ENCODE measurements around the gene DPF3.

DPF3 gene

DNA sequence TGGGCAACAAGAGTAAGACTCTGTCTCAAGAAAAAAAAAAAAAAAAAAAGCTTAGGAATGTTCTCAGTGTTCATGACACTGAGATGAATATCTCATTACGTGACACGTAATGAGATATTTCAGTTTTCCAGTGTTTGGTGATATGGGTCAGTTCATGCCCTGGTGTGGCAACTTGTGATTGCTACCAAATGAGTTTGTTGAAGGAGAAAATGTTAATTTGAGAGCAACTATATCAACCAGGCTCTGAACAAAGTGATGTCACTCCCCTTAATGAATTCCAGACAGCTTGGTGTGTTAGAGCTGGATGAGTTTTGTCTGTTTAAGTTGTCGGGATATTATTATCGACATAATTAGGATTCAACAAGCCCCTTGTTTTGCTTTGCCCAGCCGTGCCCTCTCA, 211.7 kb downstream of the DPF3 start:
- no peak for DNase-seq (ENCODE audit: low spot score)

DNA sequence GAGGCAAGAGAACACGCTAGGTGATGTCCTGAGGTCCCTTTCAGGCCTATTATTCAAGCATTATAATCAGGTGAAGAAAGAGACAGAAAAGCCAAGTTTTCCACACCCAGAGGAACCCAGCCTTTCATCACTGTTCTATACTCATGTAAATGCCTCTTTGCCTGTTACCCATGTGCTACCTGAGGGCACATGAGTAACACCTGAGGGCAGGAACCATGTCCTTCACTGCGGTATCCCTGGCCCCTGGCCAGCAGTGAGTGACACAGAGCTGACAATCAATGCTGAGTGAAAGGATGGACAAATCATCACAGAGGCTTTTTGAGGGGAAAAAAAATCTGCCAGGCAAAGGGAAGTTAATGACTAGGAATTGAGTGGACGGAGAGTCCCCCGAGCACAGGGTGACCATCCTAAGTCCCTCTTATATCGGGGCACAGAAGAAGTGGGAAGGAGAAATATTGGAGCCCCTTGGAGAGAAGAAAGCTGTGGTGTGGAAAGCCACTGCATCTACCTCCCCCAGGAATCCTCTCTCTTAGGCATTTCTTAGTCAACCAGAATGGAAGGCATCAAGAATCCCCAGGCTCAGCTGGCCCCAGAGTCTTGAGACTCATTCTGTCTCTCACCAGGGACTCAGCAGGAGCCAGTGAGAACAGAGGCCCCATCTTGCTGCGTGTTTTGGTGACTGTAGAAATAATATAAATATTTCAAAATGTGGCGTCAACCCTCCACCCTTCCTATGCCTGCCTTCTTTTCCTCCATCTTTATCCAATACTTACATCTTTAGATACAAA, 212.9 kb downstream of the DPF3 start:
- no peak for DNase-seq (ENCODE audit: low spot score)

DNA sequence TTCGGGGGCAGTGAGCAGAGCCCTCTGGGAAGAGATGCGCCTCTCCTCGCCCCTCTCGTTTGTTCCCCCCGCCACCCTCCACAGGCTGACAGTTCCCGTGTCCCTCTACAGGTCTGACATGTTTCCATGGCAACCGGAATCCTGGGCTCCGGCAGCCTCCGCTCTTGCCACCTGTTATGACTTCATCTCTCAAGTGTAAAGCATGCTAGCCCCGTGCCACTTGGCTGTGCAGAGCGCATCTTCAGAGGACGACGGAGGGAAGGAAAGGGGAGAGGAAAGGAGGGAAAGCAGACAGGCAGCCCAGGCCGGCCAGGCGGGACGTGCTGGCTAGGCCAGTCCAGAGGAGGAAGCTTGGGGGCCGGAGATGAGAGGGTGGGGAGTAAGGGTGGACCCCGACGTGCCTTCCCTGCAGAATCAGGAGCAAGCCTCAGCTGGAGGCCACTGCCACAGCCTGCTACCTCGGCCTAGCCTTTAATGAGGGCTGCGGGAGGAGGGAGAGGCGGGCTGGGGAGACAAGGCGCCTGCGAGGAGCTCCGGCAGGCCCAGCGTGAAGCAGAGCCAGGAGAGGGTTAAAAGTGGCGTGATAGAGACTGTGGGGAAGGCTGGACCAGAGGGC, 214.3 kb downstream of the DPF3 start:
- no peak for DNase-seq (ENCODE audit: low spot score)

DNA sequence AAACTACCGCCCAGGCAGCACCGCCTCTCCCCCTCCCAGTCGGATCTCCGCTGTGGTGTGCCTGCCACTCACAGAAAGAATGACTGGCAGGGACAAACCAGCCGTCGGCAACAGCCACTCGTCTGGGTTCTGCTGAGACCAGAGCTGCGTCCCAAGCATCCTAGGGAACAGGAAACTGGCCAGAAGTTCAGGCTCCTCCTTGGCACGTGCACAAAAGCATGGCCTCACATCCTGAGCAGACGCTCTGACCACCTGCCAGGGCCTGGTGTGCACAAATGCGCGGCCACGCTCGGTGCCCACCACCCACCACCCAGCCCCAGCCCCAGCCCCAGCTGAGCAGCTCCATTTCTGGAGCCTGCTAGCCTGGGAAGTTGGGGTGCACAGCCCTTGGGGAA, 214.8 kb downstream of the DPF3 start:
- DNase-seq (ENCODE audit: low spot score): no peak

GRCh38 chr14:72678356-72678755, 215.5 kb downstream of the DPF3 start:
- no peak for DNase-seq (ENCODE audit: low spot score)

DNA sequence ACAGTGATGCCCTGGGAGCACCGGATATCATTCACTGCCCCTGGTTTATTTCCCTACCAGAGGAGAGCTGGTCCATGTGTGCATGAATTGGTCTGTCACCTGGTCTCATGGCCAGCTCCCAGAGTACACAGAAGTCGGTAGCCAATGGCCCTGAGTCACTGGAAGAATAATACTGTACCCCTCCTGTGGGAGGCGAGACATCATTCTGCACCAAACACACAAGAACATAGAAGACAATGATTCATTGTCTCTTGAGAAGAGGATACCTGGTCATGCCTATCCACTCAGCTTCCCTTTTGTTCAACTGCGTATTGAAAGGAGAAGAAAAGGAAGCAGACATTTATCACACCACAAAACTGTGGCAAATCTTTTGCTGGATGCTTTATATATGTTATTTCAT, 216.2 kb downstream of the DPF3 start:
- DNase-seq (ENCODE audit: low spot score): no peak

GRCh38 chr14:72675126-72675525, 218.8 kb downstream of the DPF3 start:
- no peak for DNase-seq (ENCODE audit: low spot score)

DNA sequence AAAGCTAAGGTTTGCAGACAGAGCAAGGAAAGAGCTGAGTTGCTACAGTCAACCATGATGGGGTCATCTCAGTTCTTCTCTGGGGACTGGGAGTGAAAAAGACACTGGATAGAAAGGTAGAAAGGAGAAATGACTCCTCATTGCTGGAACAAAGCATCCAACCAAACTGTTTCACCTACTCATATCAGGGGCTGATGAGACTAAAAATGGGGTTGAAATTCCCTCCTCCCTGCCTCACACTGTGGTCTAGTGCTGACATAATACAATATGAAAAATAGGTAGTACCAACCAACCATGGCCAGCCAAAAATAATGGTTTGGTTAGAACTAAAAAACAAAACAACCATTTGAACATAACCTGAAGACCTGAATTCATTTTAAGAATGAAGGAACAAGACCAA, 220.7 kb downstream of the DPF3 start:
- DNase-seq (ENCODE audit: low spot score): no peak

GRCh38 chr14:72666610-72667009, 227.3 kb downstream of the DPF3 start:
- no peak for DNase-seq (ENCODE audit: low spot score)

GRCh38 chr14:72665259-72665658, 228.6 kb downstream of the DPF3 start:
- DNase-seq (ENCODE audit: low spot score): no peak

DNA sequence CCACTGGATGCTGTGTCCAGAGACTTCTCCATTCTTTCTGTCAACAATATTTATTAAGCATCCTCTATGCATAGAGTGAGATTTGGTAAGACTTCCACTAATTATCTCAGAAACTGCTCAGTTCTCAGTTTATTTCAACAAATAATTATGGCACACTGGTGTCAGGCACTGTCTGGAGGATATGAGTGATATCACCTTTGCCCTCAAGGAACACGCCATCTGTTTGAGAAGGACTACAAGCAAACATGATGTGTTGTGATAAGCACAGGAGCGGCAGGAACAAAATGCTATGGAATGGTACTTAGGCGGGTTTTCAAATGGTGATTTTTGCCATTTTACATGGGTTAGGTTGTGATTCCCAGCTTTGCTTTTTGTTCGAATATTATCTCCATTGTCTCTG, 229.2 kb downstream of the DPF3 start:
- DNase-seq (ENCODE audit: low spot score): no peak

DNA sequence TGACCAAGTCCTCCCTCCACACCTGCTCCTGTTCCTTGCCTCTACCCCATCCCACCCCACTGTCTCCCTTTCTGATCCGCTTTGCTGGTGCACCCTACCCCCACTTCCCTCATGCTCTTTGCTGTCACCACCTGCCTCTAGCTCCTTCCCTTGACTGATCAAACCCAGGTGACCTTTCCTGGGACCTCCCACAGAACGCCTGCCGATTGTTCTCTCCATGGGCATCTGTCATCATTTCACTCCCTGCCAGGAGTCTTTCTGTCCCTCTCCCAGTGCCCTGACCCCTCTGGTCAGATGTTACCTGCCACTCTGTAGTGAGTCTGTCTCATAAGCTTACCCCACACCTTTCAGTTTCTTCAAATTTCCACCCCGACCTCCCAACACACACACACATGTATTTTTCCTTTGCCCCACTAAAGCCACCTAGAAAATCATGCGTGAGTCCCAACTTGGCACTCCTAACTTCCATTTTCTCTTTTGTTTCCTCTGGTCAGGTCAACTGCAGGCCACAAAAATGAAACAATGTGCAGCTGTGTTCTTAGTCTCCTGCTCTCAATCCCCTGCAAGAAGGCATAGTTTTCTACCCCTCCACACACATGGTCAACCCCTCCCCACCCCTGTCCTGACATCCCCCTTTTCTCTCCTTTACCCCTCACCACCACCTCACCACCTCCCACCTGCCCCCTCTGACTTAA, 229.8 kb downstream of the DPF3 start:
- no peak for DNase-seq (ENCODE audit: low spot score)

GRCh38 chr14:72663076-72663487, 230.8 kb downstream of the DPF3 start:
- no peak for DNase-seq (ENCODE audit: low spot score)

GRCh38 chr14:72662214-72662613, 231.7 kb downstream of the DPF3 start:
- no peak for DNase-seq (ENCODE audit: low spot score)

- no peak for DNase-seq (ENCODE audit: low spot score)
These were observed 236.5 kb downstream of the DPF3 start for GRCh38 chr14:72657214-72657921.

DNA sequence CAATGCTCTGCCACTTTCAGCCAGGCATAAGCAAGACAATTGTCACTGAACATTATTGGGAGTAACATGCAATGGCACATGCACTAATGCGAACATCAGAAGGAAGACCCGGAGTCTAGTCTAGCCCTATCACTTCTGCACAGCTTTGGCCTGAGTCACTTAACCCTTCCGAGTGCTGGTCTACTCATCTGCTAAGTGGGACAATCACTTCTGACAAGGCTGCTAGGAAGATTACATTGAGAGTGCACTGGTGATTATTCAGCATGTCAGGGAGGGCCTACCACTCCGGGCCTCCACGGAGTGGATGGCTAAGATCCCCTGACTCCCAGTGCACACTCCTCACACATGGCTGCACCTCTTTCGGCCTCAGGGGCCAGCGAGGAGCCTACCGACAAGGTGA, 240.9 kb downstream of the DPF3 start:
- DNase-seq (ENCODE audit: low spot score): no peak

- DNase-seq (ENCODE audit: low spot score): no peak
These were observed 241.7 kb downstream of the DPF3 start for GRCh38 chr14:72652179-72652578.

DNA sequence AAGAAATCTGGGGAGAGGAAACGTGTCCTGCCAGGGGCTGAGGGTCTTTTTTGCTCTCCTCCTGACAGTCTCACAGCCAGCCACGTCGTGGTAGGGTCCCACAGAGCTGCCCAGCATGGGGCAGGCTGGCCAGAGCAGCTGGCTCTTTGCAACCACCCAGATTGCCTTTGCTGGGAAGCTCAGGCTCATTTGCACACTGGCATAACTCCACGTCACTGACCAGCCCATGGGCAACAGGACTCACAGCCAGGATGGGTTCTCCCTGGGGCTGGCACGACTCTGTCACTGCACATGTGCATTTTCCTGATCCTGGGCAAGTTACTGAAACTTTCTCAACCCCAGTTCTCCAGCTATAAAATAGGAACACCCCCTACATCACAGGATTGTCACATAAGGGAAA, 242.2 kb downstream of the DPF3 start:
- peak; percentile 26 for DNase-seq (ENCODE audit: low spot score)

GRCh38 chr14:72651081-72651480, 242.8 kb downstream of the DPF3 start:
- DNase-seq (ENCODE audit: low spot score): no peak

GRCh38 chr14:72649603-72650227, 244.2 kb downstream of the DPF3 start:
- no peak for DNase-seq (ENCODE audit: low spot score)

DNA sequence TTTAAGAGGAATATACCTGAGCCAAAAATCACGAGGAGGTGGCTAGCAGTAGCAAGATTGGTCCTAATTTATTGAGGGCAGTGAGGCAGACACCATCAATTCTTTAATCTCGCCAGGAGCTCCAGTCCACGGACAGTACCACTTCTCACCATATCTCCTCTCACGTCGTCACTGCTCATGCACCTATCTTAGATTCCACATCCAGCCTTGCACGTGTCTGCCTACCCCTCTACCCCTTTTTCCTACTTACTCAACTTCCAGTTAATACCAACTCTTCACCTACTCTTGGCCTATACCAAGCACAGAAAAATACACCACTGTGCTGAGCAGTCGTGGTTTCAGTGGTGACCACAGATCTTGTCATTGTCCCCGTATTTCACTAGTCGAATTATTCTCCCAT, 246.1 kb downstream of the DPF3 start:
- DNase-seq (ENCODE audit: low spot score): no peak

- no peak for DNase-seq (ENCODE audit: low spot score)
These were observed 246.9 kb downstream of the DPF3 start for GRCh38 chr14:72646861-72647528.
